GM19239 (cell line): Measurements from ENCODE around the gene ARID5B.

Experiments
- DNase-seq: peaks from one replicate; pipeline ENCODE4 v3.0.0; 2011; ENCODE audit warnings: low spot score; ENCODE audit not compliant: insufficient read length
- FAIRE-seq: peaks from 2 replicates; lab custom pipeline; 2011; peaks lifted over from hg19 to GRCh38; lab: Jason Lieb, UNC

Gene ARID5B

GRCh38 chr10:61983255-61983654 is 81.8 kb downstream of the ARID5B start:
- FAIRE-seq, result no peak
- no peak for DNase-seq

DNA sequence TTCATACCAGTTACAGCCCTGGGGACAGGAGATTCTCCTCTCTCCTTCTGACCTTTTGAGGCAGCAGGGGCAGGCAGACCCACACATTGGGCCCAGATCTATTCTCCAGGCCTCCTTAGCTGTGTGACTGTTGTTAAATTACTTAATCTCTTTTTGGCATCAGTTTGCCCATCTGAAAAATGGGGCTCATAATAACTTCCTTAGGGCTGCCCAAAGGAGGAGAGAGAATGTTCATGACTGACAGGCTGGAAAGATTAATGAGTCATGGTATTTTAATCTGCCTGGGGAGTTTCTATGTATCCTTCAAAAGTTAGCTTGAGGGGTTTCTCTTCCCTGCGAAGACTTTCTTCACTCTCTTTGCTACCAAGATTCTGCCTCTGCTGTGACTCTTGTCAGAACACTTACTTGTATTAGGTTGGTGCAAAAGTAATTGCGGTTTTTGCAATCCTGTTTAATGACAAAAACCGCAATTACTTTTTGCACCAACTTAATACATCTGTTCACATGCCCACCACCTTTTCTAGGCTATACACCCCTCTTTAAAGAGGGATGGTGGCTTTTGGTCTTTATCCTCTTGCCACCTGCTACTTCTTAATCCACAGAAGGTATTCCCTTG is 83.4 kb downstream of the ARID5B start:
- FAIRE-seq, result no peak
- DNase-seq, result no peak

DNA sequence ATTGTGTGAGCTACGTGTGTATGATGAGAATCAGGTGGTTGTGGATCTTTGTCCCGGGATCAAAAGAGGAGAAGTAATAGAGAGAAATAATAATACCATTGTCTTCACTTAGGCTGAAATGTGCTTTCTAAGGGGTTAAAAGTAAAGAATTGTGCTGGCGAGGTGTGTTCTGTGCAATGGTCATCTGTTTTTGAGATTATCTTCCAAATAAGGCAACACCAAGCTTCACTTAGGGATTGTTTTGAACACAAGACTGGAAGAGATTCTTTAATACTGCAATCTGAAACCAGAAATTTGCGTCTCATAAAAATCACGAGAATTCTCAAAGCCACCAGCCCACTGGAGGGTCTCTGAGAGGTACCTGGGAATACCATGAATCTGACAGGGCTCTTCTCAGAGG is 84.2 kb downstream of the ARID5B start:
- FAIRE-seq, result peak; percentile 86
- no peak for DNase-seq

DNA sequence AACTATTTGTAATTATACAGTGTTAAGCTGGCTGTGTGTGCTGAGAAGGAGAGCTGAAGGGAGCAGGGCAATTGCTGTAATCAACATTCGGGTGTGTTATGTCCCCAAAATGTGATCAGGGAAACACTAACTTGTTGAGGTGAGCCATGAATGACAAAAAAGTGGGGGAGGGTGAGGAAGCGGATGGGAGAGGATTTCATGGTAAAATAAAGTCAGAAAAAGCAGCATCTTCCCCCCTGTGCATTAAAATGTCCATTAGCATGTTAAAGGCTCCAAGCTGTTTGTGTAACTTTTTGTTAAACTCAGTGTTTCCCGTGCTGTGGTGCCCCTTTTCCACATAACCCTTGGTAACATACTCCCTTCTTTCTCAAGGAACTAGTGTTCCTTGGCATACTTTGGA is 84.9 kb downstream of the ARID5B start:
- no peak for FAIRE-seq
- DNase-seq, result no peak

- no peak for DNase-seq
- peak; percentile 85 for FAIRE-seq
Observed at GRCh38 chr10:61986788-61987492, 85.4 kb downstream of the ARID5B start.

- DNase-seq, result no peak
- no peak for FAIRE-seq
Observed at GRCh38 chr10:61987537-61987936, 86.0 kb downstream of the ARID5B start.

- FAIRE-seq, result peak; percentile 99
Observed at GRCh38 chr10:61987951-61988379, 86.5 kb downstream of the ARID5B start.

GRCh38 chr10:61989995-61990760 is 88.7 kb downstream of the ARID5B start:
- DNase-seq, result no peak
- no peak for FAIRE-seq

More at GRCh38 chr10:61987951-61988379, 86.5 kb downstream of the ARID5B start:
- peak; percentile 21 for DNase-seq

- no peak for DNase-seq
- no peak for FAIRE-seq
Observed at GRCh38 chr10:61990761-61991135, 89.2 kb downstream of the ARID5B start.

- DNase-seq (no peak), FAIRE-seq (no peak)
Observed at GRCh38 chr10:61991166-61991565, 89.7 kb downstream of the ARID5B start.

GRCh38 chr10:61992059-61992460 is 90.6 kb downstream of the ARID5B start:
- DNase-seq, result no peak
- FAIRE-seq, result peak; percentile 60

GRCh38 chr10:61992671-61993668 is 91.5 kb downstream of the ARID5B start:
- FAIRE-seq, result peak; percentile 84

GRCh38 chr10:61993711-61994401 is 92.4 kb downstream of the ARID5B start:
- DNase-seq (no peak), FAIRE-seq (peak; percentile 51)

More at GRCh38 chr10:61992671-61993668, 91.5 kb downstream of the ARID5B start:
- DNase-seq, result no peak

GRCh38 chr10:61994405-61995219 is 93.1 kb downstream of the ARID5B start:
- no peak for DNase-seq

DNA sequence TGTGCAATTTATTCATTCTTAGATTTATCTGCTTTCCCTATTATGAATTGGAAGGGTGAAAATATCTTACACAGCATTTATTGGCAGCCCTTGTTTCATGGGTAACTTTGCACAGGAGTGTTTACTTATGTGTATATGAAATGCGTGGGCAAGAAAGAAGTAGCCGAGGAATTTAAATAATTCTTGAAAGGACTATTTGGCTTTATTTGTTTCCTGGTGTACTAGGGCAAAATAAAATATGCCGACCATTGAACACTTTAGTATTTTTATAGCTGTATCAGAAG is 93.7 kb downstream of the ARID5B start:
- FAIRE-seq (no peak), DNase-seq (no peak)

More at GRCh38 chr10:61994405-61995219, 93.1 kb downstream of the ARID5B start:
- FAIRE-seq, result peak; percentile 4

DNA sequence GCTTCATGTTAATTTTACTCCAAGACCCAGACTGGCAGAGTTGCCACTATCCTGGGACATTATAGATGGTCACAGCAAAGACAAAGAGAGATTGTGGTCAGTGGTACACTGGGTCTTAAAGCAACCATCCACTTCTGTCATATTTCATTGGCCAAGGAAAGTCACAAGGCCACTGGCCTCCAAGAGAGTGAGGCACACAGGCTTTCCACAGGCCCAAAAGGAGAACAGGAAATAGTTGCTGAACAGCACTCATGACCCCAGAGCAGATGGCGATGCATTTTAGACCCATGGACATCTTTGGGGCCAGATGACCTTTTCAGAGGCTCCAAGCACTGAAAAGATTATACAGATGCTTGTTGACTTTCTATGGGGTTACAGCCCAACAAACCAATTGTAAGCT is 97.4 kb downstream of the ARID5B start:
- no peak for FAIRE-seq

DNA sequence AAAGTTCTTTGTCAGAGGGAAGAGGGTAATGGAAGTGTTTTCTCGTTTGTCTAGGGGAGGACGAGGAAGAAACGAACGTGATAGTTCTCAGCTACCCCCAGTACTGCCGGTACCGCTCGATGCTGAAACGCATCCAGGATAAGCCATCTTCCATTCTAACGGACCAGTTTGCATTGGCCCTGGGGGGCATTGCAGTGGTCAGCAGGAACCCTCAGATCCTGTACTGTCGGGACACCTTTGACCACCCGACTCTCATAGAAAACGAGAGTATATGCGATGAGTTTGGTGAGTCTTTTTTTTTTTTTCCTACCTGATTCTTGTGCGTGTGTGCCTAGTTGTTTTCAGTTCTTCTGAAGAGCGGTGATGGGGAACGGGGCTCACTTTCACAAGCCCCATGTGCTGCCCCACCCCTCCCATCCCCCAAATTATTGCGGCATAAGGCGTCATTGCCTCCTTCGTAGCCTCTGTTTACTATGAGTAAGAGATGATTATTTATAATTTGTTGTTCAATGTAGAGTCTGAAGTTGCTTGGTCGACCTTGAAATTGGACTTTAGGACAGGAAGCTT is 98.6 kb downstream of the ARID5B start:
- peak; percentile 98 for FAIRE-seq
- peak; percentile 27 for DNase-seq

More for the DNA sequence above, 97.4 kb downstream of the ARID5B start:
- DNase-seq, result no peak

GRCh38 chr10:62000726-62001125 is 99.2 kb downstream of the ARID5B start:
- DNase-seq (no peak), FAIRE-seq (peak; percentile 11)
